K562 (cell line): ENCODE data around the gene RGS6. TPM values are rescaled to one million over a fixed set of nuclear protein-coding genes. Genes with fewer than 3 reads are reported as not detected.

Experiments used
- ATAC-seq: fragments of 200-7000 bp; cut with Tn5 transposase; 3 replicates; pipeline ENCODE4 v1.9.1; 2020; ENCODE audit warnings: moderate library complexity
- BruUV-seq: library from RNA; stranded (reverse); fragments of 400-500 nt; replicated peaks from 2 replicates; lab custom pipeline; 2021; lab: Mats Ljungman, UMichigan
- CTCF ChIA-PET: fragments of 300-600 bp; formaldehyde crosslinking; extraction: SDS; loops from one replicate; lab custom pipeline; 2021; ENCODE audit warnings: low intra/inter-chr PET ratio; lab: Yijun Ruan, JAX
- POLR2A ChIA-PET: fragments of 300-600, 350-650 bp; sonication (Branson Sonifier 250); formaldehyde crosslinking; extraction: SDS; loops from one replicate; lab custom pipeline; 2021; ENCODE audit warnings: antibody characterized with exemption, inconsistent platforms; lab: Yijun Ruan, JAX
- DNase-seq, 4 experiments: peaks; one replicate each; pipeline versions ENCODE4 v3.0.0 to v3.0.0-alpha.2; 2011 to 2018; ENCODE audit warnings: low spot score in 3 of 4, mixed read lengths in 3 of 4; ENCODE audit errors: extremely low read depth in 1 of 4
- FAIRE-seq: peaks from 2 replicates; lab custom pipeline; 2011; peaks lifted over from hg19 to GRCh38; lab: Jason Lieb, UNC
- H2AFZ ChIP-seq: 2 replicates; pipeline ENCODE4 v1.6.0; 2011; ENCODE audit warnings: low read depth, low read length, control low read depth, inconsistent platforms
- H3K27ac ChIP-seq: fragments of 200-600 bp; 3 replicates; pipeline ENCODE4 v1.8.0; 2011; ENCODE audit warnings: low read depth, mild to moderate bottlenecking, control low read depth, inconsistent platforms, low read length, moderate library complexity, mixed read lengths; ENCODE audit errors: extremely low read depth
- H3K27me3 ChIP-seq, 2 experiments: fragments of 300-600 bp in 1 of 2; 2 replicates in 1 of 2; 3 replicates in 1 of 2; pipeline versions ENCODE4 v1.6.0 to v1.8.0; 2011; ENCODE audit warnings: inconsistent platforms in 2 of 2, low read length in 2 of 2, mild to moderate bottlenecking in 1 of 2, mixed read lengths in 1 of 2, moderate library complexity in 1 of 2; ENCODE audit not compliant: control insufficient read depth in 2 of 2, insufficient read depth in 2 of 2
- H3K36me3 ChIP-seq: fragments of 300-600 bp; 3 replicates; pipeline ENCODE4 v1.8.0; 2011; ENCODE audit warnings: mild to moderate bottlenecking, low read length, inconsistent platforms; ENCODE audit not compliant: control insufficient read depth, insufficient read depth
- H3K4me1 ChIP-seq, 2 experiments: fragments of 200-600 bp in 1 of 2; replicated peaks in 1 of 2; 2 replicates in 1 of 2; 3 replicates in 1 of 2; pipeline versions ENCODE4 v1.5.1 to v1.8.0; 2011; ENCODE audit warnings: inconsistent platforms in 2 of 2, low read length in 2 of 2, mild to moderate bottlenecking in 1 of 2, mixed read lengths in 1 of 2, moderate library complexity in 1 of 2; ENCODE audit not compliant: control insufficient read depth in 2 of 2, insufficient read depth in 2 of 2
- H3K4me2 ChIP-seq: 2 replicates; pipeline ENCODE4 v1.6.1; 2011; ENCODE audit warnings: low read length, control low read depth, inconsistent platforms, mixed read lengths; ENCODE audit not compliant: insufficient read depth
- H3K4me3 ChIP-seq: fragments of 200-600 bp; sonication (generic), shearing (Covaris generic); 2 replicates; pipeline ENCODE4 v1.5.1; 2016; ENCODE audit warnings: control low read depth, inconsistent platforms
- H3K79me2 ChIP-seq: fragments of 200-600 bp; 3 replicates; pipeline ENCODE4 v1.8.0; 2011; ENCODE audit warnings: low read length, inconsistent platforms; ENCODE audit not compliant: control insufficient read depth, insufficient read depth
- H3K9ac ChIP-seq, 2 experiments: 2 replicates each; pipeline versions ENCODE4 v1.6.0 to v1.6.1; 2011; ENCODE audit warnings: low read depth in 2 of 2, low read length in 2 of 2, control low read depth in 1 of 2, inconsistent platforms in 1 of 2, mild to moderate bottlenecking in 1 of 2, mixed read lengths in 1 of 2; ENCODE audit not compliant: insufficient read depth in 1 of 2
- H3K9me1 ChIP-seq: one replicate; pipeline ENCODE4 v1.6.0; 2011; ENCODE audit warnings: inconsistent platforms, mild to moderate bottlenecking, low read length, moderate library complexity; ENCODE audit not compliant: control insufficient read depth, insufficient read depth
- H3K9me3 ChIP-seq: replicated peaks from 2 replicates; pipeline ENCODE4 v1.5.1; 2011; ENCODE audit warnings: low read depth, low read length, inconsistent platforms; ENCODE audit not compliant: control insufficient read depth, insufficient read depth
- H4K20me1 ChIP-seq: replicated peaks from 2 replicates; pipeline ENCODE4 v1.6.1; 2011; ENCODE audit warnings: low read length, inconsistent platforms, mixed read lengths; ENCODE audit not compliant: control insufficient read depth, insufficient read depth
- PBX2 ChIP-seq, 2 experiments: IDR thresholded peaks in 1 of 2; conservative IDR thresholded peaks in 1 of 2; 2 replicates each; pipeline ENCODE4 v1.6.1; 2016; ENCODE audit warnings: low read depth in 2 of 2, mild to moderate bottlenecking in 1 of 2, missing compliant biosample characterization in 1 of 2, missing genetic modification characterization in 1 of 2, moderate library complexity in 1 of 2
- ZKSCAN8 ChIP-seq: fragments of 200-800 bp; sonication (Bioruptor generic); IDR thresholded peaks from 2 replicates; pipeline ENCODE4 v1.6.1; 2016; ENCODE audit warnings: missing genetic modification characterization, missing compliant biosample characterization
- ZNF347 ChIP-seq: fragments of 450-650 bp; formaldehyde crosslinking; IDR thresholded peaks from 2 replicates; pipeline ENCODE4 v1.4.0; 2020; ENCODE audit warnings: low read depth, mild to moderate bottlenecking, moderate library complexity
- WGBS: fragments of 100-300 bp; shearing (Covaris generic); methylation state at CpG from one replicate; pipeline ENCODE4 v1.1.6; 2016; ENCODE audit warnings: low coverage, mixed read lengths; ENCODE audit not compliant: insufficient coverage; ENCODE audit errors: missing lambda C conversion rate; 5-methylcytosine and 5-hydroxymethylcytosine counted together
- in situ Hi-C: fragments of 300-500 bp; cut with MboI; formaldehyde crosslinking; loops from 4 replicates; pipeline ENCODE4 v1.15.0; 2018; ENCODE audit warnings: inconsistent platforms, mixed read lengths
- intact Hi-C: fragments of 100-400 bp; cut with micrococcal nuclease; formaldehyde crosslinking; loops from 2 replicates; pipeline ENCODE4 v1.14.2; 2022
- polyA plus RNA-seq, 8 experiments: library from polyadenylated mRNA; depleted of rRNA in 4 of 8; stranded (reverse) in 5 of 8; unstranded in 3 of 8; fragments of >200 nt; fragmentation: Nextera tagmentation in 2 of 8; fragmentation: Illumina TruSeq in 1 of 8; extraction: Ambion mirVana in 2 of 8; extraction: Trizol in 1 of 8; gene quantifications; 2 replicates each; pipeline versions ENCODE4 v1.2.1 to v1.2.3, GENCODE V29; 2011 to 2014; ENCODE audit warnings: inconsistent platforms in 1 of 8, missing spikeins in 1 of 8
- total RNA-seq, 7 experiments: library from RNA; depleted of rRNA in 6 of 7; stranded (reverse); fragments of >200 nt in 6 of 7; fragmentation: Illumina TruSeq in 2 of 7; extraction: Trizol in 2 of 7; gene quantifications; 2 replicates each; pipeline versions ENCODE4 v1.2.1 to v1.2.3, GENCODE V29; 2011 to 2021; ENCODE audit warnings: low replicate concordance in 1 of 7

RGS6 gene
- total and polyA plus RNA-seq, 9 of the 15 experiments (the other 6 are each of a cell fraction or from before 2014, with no cell fraction given): not detected

GRCh38 chr14:72196237-72197015 lies 264.2 kb downstream of the RGS6 start:
- CTCF ChIA-PET: no interaction called here
- no peak overlapping the region for H3K27ac ChIP-seq
- no peaks in the 10 kb centered on the region for H3K4me1 ChIP-seq
- no peaks in the 10 kb centered on the region for H3K27me3 ChIP-seq
- 0% methylated on average over 4 of the region's 4 CpGs for WGBS
- H3K79me2 ChIP-seq: no peaks in the 10 kb centered on the region
- TF ChIP-seq ZNF347 (CRISPR knock-in tag): no peak
- no peak for TF ChIP-seq PBX2 (CRISPR knock-in tag; IDR thresholded peaks at IDR 0.05; ENCODE audit: low read depth)
- TF ChIP-seq PBX2 (tag; conservative IDR thresholded peaks at IDR 0.05; ENCODE audit: low read depth): no peak
- no peak for TF ChIP-seq ZKSCAN8 (CRISPR knock-in tag)
- H3K4me2 ChIP-seq: no peak overlapping the region
- ATAC-seq (no peak), FAIRE-seq (no peak), DNase-seq (no peak)
- no peak overlapping the region for H3K9ac ChIP-seq
- no peak overlapping the region for H3K4me3 ChIP-seq
- POLR2A ChIA-PET: interaction anchor here (0.6 kb wide), 1 partner anchor 16 kb away, joined by 4 read pairs; no protein-coding TSS in a partner anchor
- in situ Hi-C loops (no loop called here), intact Hi-C loops (no loop called here)
- H3K36me3 ChIP-seq: no peaks in the 10 kb centered on the region
- H4K20me1 ChIP-seq: no peaks in the 10 kb centered on the region
- H2AFZ ChIP-seq: no peak overlapping the region
- H3K9me3 ChIP-seq: no peaks in the 10 kb centered on the region
- no TSS peak for BruUV-seq
- H3K9me1 ChIP-seq: no peaks in the 10 kb centered on the region
